ENCODE measurements around the gene BPI.
"Not testable (repeated sequence)": the region's sequence is repeated elsewhere in the genome, so short reads cannot be mapped to it uniquely, and the experiment has no call there.

BPI gene

DNA sequence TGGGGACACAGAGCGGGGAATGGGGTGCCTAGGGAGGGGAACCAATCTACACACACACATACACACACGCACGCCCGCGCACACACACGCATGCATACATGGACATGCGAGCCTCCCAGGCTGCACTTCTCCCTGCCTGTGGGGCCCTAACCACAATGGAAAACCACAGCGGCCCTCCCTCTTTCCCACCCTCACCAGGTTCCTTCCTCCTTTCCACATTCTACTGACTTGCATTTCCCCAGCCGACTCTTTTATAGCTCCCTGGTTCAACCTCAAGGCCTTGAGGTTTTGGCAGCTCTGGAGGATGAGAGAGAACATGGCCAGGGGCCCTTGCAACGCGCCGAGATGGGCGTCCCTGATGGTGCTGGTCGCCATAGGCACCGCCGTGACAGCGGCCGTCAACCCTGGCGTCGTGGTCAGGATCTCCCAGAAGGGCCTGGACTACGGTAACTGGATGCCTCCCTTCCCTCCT is at the start of gene BPI:
Gene BPI, plus strand, starts transcription at position 249 of the 472 bp plus-strand sequence. Its CDS starts 68 bp downstream, at position 317.
- no peak for DNase-seq

DNA sequence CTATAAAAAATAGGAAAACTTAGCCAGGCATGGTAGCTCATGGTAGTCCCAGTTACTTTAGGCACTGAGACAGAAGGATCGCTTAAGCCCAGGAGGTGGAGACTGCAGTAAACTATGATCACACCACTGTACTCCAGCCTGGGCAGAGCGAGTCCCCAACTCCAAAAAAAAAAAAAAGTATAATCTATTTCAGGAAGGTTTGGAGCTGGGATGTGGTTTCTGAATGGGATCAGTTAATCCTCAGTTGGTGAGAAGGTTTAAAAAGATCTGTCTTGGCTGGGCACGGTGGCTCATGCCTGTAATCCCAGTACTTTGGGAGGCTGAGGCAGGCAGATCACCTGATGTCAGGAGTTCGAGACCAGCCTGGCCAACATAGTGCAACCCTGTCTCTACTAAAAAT is 49.3 kb upstream of the BPI start:
- not testable (repeated sequence) for DNase-seq

GRCh38 chr20:38255393-38255792 is 48.6 kb upstream of the BPI start:
- DNase-seq: no peak

GRCh38 chr20:38256021-38256420 is 47.9 kb upstream of the BPI start:
- DNase-seq: no peak

DNA sequence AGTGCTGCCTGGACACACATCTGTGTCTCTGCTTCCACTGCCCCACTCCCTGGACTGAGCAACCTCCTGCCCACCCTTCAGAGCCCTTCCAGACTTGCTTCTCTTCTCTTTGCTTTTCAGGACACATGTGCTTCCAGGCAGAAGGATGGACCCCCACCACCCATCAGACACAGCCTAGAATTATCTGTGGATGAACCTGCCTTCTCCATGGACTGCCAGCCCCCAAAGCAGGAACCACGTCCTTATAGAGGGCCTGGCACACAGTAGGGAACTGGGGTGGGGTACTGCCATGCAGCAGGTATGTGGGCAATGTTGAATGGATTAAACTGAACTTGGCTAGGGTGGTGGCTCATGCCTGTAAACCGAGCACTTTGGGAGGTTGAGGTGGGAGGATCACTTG is 47.0 kb upstream of the BPI start:
- no peak for DNase-seq

GRCh38 chr20:38258545-38259215 is 45.3 kb upstream of the BPI start:
- no peak for DNase-seq

DNA sequence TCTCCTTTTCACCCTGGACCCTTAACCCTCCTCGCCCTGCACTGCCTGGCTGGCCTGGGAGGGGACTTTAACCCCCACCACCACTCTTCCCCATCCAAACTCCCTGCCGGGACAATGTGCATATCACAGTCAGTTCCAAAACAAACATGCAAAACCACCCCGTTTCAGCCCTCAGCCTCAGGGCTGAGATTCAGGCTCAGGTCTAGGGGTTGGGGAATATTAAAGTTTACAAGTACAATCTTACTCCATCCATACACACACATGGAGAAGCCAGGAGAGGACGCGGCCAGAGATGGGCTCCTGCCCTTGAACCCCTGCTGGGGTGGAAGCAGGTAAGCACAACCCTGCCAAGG is 44.0 kb upstream of the BPI start:
- DNase-seq: no peak

GRCh38 chr20:38260378-38261053 is 43.4 kb upstream of the BPI start, which contains the start of gene KIAA1755:
KIAA1755 (minus strand) TSS chr20:38260735; CDS start chr20:38260500, 235 bp downstream.
- no peak for DNase-seq

DNA sequence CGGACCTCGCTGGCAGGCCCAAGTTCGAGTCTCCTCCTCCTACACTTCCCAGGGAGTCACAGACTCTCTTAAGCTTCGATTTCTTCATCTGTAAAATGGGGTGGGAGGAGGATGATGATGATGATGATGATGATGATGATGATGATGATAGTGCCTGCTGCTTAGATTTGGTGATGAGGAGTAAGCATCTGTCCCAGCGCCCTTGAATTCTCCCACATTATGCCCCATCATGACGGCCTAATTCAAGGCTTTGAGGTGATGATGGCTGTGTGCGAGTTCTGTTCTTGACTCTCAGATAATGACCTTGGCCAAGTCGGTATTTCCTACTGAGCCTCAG is 42.9 kb upstream of the BPI start:
- DNase-seq: no peak

- no peak for DNase-seq
Observed at GRCh38 chr20:38262931-38263330, 41.0 kb upstream of the BPI start.

- DNase-seq: no peak
Observed at GRCh38 chr20:38266426-38266825, 37.5 kb upstream of the BPI start.

GRCh38 chr20:38267296-38267695 is 36.7 kb upstream of the BPI start:
- no peak for DNase-seq

DNA sequence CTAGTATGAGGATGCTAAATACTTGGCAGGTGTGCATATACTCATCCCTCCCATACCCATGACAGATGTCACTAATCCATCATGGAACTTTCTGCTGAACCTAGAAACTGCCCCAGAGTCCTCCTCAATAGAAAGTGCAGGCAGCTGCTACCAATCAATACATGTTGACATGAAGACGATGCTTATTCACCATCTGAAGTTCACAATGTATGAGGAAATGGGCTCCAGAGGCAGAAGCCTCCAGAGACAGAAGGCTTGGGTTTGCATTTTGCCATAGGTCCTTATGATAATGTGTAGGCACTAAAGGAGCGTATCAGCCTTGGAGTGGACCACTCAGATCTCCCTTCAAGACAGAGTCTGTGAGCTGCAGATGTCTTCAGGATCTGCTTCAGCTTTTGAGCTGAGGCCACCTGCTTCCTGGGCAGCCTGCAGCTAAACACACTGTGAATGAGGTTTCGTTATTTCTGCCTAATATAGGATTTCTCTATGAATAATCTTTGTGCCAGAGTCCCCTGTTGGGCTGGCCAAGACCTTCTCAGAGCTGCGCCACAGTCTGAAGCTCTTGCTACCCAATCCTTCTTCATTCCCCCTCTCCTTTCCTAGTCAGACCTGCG is 35.9 kb upstream of the BPI start:
- no peak for DNase-seq

- no peak for DNase-seq
Observed at GRCh38 chr20:38269040-38269439, 34.9 kb upstream of the BPI start.

DNA sequence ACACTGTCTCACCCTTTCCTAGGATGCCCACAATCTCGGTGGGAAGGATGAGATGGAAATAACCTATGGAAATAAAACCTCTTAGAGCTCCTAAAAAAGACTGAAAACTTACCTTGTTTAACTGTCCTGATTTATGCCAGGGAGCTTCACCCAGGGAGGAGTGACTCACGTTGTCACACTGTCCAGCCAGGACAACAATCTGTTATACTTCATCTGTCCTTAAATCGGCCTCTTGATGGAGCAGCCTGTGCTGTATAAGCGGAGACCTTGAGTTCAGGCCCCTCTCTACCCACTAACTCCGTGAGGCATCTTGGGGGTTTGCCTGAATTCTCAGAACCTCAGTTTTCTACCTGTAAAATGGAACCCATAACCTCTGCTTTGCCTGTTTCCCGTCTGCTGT is 34.2 kb upstream of the BPI start:
- DNase-seq: no peak

DNA sequence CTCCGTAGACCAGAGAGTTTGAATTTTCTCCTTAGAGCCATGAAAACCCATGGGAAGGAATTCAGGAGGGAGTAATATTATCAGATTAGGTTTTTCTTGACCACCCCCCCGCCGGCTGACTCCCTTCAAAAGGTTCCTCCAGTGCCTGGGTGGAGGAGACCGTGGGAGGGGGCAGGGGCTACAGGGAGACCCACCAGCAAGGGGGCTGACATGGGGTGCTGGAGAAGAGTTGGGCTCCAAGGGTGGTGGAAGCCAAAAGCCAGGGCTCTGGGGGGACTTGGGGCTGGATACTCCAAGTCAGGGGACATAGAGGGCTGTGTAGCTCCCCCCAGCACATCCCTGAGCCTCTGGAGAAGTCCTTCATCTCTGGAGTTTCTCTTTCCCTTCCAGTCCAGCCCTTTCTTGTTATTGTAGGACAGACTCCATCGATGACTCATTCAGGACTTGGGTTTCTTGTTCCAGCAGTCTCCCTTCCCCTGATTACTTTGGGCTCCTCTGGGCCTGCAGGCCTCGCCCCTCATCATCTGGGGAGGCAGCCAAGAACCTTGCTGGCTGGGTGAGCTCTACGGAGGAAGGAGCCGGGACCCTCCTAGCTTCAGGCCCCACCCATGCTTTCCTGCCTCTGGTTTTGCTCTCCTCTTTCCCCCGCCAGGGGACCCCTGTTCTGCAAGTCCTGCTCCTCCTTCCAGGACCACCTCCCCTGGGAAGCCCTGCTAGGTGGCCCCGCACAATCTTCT is 32.9 kb upstream of the BPI start:
- no peak for DNase-seq

DNA sequence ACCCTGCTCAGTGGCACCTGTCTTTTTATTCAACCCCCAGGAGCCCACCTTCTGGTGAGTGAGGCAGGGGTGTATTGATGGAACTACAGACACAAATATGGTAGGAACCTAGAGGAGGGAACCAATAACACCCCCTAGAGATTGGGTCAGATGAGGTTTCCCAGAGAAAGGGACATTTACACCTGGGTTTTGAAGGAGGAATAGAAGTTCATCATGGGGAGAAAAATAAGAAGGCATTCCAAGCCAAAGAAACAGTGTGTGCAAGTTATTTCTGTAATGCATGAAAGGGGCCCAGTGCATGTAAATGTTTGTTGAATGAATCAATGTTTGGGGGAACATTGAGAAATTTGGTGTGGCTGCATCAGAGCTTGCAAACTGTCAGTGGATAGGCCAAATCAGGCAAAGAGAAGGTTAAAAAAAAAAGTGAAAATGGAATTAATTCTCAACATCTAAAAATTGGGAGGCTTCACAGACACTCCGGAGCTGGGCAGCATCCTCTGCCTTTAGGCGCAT is 32.3 kb upstream of the BPI start:
- DNase-seq: no peak

- no peak for DNase-seq
Observed at GRCh38 chr20:38272398-38272797, 31.6 kb upstream of the BPI start.

GRCh38 chr20:38272961-38273360 is 31.0 kb upstream of the BPI start:
- no peak for DNase-seq

GRCh38 chr20:38275815-38276550 is 28.0 kb upstream of the BPI start:
- DNase-seq: no peak

- DNase-seq: no peak
Observed at GRCh38 chr20:38277285-38277684, 26.7 kb upstream of the BPI start.

DNA sequence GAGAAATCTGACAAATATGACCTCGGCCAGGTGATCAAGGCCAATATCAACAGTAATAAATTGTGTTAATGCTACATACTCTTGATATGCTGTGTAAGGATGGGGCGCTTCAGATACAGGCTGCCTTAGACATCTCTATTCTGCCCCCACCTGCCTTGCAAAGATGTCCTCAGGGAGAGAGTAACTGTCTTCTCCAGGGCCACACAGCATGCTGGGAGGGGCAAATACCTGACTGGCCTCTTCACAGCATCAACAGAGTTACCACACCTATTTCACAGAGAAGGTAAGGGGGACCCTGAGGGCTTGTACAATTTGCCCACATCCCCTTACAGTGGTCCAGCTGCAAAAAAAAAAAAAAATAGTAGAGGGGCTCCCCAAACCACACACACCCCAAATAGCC is 26.3 kb upstream of the BPI start:
- no peak for DNase-seq

DNA sequence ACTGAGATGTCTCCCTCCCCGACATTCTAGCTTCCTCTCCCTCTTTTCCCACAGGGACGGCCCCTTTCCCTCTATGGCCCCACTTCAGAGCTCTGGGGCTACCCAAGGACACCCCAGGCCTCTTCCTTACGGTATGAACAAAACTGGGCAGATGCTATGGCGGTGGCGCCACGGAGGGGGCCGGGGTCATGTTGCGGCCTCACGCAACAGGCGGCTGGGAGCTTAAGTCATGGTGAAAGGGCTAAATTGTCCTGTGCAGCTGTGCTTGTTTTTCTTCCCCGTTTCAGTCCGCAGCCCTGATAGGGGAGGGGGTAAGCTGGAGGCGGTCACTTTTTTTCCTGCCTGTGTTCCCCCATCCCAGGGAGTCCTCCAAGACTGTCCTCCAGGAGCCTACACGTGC is 25.8 kb upstream of the BPI start:
- no peak for DNase-seq

Measured in NCI-H1417 treated with DMSO at 0.1 percent for 48 hours (cell line).